ENCODE data around the gene TAS1R2. TPM values are rescaled to one million over a fixed set of nuclear protein-coding genes. Genes with fewer than 3 reads are reported as not detected.
A peak's percentile ranks its signal among the peaks of the same experiment; 100 is the strongest.

The TAS1R2 gene
- total RNA-seq, 1 donor from 2014 or later, result not detected

DNA sequence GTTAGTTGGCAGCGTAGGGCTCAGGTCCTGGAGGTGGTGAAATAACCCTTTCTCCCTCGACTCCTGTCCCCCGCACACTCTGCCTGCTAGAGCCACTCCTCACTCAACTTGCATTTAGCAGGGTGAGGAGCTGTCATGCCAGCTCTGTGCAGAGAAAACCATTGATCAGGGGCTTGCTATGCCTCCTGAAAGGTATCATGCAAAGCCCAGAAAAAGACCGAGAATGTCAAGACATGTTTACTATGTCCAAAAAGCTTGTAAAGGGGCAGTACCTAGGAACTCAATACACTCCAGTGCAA is 24.9 kb upstream of the TAS1R2 start:
- no peak for DNase-seq (ENCODE audit: low read depth)

DNA sequence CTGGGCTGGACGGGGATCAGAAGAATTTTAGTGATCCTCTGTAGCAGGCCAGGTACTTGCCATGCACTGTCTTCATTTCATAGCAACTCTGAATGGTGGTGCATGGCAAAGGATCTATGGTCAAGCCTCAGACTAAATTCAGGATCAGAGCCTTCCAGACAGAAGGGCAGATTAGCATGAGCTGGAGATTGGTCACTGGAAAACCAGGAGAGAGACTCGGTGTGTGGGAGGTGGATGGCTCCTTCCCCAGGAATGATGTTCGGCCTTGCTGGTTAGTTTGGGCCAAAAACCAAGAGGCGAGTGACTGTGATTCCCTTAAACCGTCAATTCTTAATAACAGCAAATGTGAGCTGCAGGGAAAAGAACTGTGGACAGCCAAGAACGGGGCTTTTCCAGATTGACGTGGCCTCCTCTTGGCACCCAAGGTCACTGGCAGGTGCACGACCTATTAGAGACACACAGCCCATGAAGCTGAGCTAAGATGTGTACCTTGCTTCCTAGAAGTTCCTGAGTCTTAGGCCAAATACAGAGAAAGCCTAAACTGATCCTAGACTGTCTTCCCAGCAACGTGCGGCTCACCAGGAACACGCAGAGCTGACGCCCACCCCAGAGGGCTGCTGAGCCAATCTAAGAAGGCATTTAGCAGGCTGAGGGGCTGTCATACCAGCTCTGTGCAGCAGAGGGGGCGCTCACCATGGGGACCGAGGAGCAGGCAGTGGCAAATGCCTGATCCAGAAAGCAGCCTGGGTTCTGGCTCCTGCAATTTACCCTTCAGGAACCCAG is 24.4 kb upstream of the TAS1R2 start:
- DNase-seq (ENCODE audit: low read depth), result peak; percentile 57

DNA sequence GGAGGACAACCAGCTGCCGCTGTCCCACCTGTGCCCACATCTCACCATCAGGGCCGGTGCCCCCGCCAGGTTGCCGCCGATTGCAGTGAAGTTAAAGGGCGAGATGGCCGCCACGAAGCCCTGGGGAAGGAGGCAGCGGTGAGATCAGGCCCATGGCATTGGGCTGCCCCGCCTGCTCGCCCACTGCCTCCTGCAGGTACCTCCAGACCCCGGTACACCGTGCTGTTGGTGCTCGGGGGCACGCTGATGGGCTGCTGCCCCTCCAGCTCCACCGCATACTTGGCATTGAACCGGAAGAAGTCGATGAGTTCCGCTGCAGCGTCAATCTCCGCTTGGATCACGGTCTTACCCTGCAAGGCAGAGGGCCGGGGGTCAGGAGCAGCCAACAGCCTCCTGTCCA is 23.6 kb upstream of the TAS1R2 start:
- DNase-seq (ENCODE audit: low read depth), result no peak

DNA sequence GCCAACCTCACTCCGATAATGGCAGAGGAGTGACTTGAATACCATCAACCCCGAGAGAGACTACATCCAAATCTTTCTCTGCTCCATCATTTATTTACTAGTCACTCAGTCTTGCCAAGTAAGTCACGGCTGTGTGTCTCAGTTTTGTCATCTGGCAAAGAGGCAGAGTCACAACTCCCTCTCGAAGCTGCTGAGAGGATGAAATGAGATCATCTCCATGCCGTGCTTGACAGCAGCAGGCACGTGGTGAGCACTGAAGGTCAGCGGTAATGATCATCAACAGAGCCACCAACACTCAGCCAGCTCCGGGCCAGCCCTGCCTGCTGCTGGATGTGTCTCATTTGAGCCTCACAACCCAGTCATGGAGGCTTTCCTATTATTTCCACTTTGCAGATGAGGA is 23.0 kb upstream of the TAS1R2 start:
- peak; percentile 41 for DNase-seq (ENCODE audit: low read depth)

DNA sequence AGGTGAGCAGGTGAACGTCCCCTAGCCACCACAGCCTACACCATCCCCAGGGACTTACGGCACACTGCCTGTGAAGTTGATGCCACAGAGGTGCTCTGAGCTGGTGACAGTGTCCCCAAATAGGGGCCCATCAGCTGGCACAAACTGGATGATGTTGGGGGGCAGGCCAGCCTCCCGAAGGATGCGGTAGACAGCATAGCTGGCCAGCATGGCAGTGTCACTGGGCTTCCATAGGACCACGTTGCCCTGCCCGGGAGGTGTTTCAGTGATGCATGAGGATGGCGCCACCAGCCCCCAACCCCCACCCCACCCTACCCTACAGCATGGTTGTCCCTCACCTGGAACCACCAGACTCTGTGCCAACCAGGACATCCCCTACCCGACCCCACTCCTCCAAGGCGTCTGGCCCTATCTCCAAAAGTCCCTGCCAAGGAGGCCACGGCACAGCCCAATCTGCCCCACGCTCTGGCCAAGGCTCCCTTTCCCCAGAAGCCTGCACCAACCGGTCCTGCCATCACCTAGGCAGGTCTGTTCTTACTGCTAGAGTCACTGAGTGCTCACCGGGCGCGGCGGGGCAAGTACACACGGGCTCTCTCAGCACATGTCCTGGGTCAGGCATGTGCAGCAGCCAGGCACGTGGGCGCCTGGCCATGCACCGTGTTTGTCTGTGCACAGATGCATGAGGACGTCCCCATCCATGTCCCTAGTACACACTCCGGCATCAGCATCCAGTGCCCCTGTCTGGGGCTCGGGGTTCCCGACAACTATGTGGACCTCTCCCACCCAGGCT is 22.4 kb upstream of the TAS1R2 start:
- no peak for DNase-seq (ENCODE audit: low read depth)

DNA sequence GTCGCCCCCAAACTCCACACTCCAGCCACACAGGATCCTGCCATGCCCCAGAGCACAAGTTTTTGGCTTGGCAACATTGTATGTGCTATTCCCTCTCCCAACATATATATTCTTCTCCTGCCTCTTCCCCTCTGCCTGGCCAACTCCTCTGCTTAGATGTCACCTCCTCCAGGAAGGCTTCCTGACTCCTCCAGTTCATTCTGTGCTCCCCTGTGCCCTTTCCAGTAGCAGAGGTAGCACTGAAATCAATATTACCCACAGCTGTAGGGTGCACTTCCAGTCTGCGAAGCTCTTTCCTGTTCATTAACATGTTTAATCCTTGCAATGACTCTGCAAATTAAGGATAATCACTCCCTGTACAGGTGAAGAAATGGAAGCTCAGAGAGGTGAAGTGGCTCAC is 21.7 kb upstream of the TAS1R2 start:
- no peak for DNase-seq (ENCODE audit: low read depth)

DNA sequence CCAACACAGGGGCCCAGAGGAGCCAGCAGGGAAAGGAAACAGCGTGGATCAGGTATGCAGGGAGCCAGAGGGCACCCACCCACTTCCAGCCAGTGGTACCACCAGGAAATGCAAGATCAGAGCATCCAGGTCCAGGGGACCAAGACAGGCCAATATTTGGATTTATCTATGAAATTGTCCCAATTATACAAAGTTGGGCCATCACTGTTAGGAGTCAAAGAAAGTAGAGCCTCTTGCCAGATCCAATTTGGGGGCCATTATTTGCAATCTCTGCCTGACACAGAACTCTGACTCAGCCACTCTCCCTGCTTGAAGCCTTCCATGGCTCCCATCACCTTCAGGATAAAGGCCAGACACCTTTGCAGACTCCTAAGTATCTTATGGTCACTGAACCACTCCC is 21.1 kb upstream of the TAS1R2 start:
- DNase-seq (ENCODE audit: low read depth), result no peak

DNA sequence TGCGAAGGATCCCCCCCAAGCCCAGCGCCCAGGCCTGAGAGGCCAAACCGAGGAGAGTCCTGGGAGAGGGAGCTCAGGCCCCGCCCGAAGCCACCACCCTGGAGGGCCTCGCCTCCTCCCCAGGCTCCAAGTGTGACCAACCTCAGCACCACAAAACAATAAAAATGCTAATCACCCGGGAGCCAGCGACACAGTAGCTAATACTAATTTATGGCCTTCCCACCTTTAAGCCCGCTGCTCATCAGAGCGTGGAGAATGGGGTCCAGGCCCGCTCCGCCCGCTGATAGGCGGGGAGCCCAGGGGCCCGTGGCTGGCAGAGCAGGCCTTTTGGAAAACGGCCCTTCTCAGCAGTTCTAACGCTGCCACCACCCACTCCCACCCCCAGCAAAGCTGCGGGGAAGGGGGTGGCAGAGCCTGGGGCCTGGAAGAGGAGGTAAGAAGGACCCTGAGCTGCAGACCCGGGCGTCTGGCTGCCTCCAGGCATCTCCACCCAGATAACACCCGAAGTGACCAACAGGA is 20.4 kb upstream of the TAS1R2 start:
- DNase-seq (ENCODE audit: low read depth), result peak; percentile 61

DNA sequence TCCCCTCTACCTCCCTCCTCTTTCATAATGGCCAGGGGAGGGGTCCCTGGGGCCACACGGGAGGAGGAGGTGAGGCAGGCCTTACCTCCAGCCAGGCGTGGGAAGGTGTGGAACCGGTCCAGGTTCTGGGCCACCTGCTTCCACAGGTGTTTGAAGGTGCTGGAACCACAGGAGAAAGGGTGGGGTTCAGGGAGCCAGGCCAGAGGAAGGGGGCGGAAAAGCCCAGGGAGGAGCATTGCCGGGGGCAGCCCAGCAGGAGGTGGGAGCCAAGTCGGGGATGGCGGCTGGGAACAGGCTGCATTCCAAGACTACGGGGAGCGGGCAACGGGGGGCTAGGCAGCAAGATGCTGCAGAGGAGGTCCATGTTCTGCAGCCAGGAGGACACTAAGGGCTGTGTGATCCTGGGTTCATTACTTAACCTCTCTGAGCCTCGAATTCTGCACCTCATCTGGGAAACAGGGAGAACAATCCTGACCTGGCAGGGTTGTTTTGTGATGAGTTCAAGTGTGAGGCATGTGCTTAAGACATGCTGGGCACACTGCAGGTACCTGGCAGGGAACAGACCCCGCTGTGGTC is 19.8 kb upstream of the TAS1R2 start:
- DNase-seq (ENCODE audit: low read depth), result no peak

DNA sequence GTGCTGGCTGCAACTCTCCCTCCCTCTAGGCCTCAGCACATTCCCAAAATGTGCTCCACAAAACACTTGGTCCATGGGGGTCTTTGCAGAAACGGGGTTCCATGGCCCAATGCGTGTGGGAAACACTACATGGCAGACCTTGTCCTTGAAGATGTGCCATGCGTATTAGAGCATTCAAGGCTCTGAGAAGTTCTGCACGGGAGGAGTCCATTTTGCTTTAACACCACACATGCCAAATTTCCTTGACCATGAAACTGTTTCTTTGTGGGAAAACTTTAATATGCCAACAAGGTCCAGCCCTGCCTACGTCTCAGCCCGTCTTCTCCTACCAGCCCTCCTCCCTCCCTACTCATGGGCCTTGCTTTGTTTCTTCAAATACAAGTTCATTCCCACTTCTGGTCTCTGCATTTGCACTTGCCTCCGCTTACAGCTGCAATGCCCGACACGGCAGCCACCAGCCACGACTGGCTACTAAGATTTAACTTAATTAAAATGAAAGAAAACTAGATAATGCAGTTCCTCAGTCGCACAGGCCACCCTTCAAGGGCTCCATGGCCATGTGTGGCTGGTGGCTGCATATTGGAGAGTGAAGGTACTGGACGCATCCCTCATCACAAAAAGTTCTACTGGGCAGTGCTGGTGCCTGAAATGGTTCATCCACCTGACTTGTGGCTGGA is 19.2 kb upstream of the TAS1R2 start:
- DNase-seq (ENCODE audit: low read depth), result no peak

DNA sequence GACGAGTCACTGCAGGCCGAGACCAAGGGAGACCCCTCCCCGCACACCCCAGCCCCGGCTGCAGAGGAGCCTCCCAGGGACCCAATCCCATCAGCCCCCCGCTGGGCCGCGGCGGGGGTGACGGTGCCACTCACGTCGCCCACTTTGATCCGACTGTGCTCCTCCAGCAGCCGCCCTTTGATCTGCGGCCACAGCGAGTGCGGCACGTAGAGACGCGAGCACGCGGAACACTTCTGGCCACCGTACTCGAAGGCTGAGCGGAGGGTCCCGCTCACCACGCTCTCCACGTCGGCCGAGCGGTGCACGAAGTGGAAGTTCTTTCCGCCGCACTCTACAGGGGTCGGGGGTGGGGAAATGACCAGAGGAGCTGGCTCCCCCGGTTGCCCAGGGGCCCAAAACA is 17.8 kb upstream of the TAS1R2 start:
- no peak for DNase-seq (ENCODE audit: low read depth)

DNA sequence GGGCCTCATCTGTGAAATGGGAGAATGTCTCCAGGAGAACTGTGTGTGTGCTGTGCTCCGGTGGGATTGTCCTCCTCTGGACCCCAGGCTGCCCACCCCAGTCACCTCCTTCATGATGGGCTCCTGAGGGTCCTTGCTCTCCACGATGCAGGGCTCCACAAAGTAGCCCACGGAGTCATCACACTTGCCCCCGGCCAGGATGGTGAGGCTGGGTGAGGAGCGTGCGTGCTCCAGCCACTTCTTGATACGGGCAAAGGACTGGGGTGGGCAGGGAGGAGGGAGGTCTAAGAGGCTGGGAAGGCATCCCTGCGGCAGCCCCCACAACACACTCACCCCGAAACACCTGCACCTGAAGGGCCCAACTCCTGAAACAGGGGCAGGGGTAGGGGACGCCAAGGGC is 16.8 kb upstream of the TAS1R2 start:
- DNase-seq (ENCODE audit: low read depth), result no peak

DNA sequence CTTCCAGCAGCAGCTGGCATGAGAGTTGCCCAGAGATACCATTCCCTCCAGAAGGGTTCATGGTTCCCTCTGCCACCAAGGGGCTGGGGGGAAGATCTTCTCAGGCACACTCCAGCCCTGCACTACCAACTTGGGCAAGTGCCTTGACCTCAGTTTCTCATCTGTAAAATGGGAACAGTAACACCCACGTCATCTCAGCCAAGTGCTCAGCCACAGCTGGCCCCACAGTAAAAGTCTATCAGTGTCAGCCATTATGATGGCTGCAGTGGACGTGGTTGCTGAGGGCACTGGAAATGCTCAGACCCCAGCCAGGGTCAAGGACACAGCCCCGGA is 16.3 kb upstream of the TAS1R2 start:
- no peak for DNase-seq (ENCODE audit: low read depth)

DNA sequence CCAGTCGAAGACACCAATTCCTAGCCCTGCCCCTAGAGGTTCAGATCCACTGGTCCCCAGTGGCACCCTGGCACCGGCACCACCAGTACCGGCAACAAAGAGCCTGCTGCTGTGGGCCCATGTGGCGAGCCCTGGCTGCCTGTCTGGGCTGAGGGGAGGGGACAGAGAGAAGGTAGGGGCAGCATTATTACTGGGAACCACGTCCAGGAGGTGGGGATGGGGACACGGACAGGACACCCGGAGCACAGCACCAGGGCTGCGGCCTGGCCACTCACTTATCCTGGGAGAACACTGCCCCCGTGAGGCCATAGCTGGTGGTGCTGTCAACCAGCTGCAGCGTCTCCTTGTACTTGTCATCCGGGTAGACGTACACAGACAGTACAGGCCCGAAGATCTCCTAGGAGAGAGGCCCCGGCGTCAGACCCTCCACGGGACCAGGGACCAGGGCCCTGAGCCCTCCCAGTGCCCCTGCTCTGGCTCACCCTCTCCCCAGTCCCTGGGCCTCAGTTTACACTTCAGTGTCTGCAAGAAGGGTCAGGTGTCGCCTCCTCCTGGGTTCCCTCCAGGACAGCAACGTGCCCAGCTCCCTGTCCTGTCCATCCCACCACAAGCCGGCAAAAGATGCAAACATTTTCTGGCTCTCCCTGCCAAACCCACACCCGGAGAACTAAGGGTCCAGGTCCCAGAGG is 15.8 kb upstream of the TAS1R2 start:
- peak; percentile 69 for DNase-seq (ENCODE audit: low read depth)

DNA sequence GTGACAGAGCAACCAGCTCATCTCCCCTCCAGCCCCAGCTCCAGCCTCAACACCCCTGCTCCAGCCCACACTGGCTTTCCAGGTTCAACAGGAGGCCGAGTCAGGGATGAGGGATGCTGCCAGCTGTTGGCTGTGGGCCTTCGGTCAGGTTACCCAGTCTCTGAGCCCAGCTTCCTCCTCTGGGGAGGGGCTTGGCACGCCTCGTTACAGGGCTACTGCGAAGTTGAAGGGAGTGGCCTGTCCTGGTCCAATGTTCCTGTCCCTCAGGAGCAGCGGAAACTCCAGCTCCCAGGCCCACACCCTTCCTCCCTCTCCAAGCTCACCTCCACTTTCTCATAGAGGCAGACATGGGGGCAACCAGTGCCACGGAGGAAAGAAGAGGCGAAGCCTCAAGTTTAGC is 15.1 kb upstream of the TAS1R2 start:
- DNase-seq (ENCODE audit: low read depth), result no peak

DNA sequence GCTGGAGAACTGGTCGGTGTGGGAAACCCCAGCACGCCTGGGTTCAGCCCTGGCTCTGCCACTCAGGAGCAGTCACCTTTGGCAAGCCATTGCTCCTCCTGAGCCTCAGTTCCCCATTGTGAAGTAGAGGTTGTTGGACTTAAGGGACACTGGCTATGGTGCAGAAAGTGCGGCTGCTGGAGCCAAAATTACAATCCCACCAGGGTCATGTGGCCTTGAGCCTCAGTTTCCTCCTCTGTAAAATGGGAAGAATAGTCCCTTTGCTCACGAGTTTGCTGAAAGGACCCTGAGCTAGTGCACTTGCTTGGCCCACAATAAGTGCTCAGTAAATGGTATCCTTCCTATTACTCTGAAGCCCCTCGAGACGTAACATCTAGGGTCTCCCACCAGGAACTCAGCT is 14.6 kb upstream of the TAS1R2 start:
- no peak for DNase-seq (ENCODE audit: low read depth)

DNA sequence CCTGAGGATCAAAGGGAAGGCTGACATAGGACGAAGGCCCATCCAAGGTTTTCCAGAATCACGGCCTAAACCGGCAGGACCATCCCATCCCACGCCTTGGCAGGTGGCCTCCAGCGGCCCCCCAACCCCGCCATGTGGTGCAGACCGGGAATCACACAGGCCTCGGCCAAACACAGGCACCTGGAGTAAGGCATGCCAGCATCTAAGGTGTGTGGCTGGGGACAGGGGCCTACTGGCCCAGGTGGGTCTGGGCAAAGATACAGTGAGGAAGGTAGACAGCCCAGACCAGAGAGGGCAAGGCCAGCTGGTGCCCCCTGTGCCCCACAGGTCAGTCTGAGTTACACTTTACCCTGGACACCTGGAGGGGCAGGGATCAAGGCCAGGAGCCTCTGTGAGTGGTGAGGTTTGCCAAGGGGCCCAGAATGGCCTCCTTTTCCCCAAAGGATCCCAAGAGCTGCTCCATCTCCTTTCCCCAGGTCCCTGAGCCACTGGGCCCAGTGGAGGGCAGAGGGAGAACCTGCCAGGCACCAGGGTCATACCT is 12.7 kb upstream of the TAS1R2 start:
- DNase-seq (ENCODE audit: low read depth), result no peak

DNA sequence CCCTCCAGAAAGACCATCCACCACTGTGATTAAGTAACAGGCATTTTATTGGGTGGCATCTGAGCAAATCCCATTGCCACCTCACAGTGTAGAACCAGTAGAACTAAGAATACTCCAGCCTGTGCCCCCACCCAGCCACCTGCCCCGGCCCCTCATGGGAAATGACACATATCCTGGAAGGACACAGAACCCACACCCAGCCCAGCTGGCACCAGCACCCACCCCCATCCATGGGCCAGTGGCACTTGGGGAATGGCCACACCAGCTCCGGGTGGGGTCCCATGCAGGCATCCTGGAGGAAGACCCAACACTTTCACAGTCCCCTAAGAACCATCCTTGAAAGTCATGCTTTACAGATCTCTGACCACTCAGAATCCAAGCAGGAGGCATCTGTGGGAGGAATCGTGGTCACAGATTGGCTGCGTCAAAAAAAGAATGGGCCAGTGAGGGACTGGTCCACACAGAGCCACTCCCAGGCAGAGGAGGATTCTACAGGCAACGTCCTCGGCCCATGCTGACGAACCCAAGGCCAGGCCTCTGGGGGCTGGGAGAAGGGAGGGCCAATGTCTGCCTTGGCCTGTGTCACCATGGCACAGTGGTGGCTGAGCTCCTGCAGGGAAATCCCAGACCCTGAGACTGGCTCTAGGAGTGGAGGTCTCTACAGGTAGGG is 12.1 kb upstream of the TAS1R2 start:
- DNase-seq (ENCODE audit: low read depth), result no peak

DNA sequence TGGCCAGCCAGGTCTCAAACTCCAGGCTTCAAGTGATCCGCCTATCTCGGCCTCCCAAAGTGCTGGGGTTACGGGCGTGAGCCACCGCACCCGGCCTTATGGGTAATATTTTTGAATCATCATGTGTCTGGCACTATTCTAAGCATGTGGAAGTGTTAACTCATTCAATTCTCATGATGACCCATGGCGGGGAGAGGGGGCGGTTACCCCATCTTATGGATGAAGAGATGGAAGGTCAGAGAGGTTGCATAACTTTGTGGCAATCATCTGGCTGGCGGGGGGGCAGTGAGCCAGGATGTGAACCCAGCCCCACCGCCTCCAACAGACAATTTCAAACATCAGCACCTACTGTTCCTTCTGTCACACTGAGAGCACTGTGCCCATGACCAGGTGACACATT is 11.5 kb upstream of the TAS1R2 start:
- no peak for DNase-seq (ENCODE audit: low read depth)

DNA sequence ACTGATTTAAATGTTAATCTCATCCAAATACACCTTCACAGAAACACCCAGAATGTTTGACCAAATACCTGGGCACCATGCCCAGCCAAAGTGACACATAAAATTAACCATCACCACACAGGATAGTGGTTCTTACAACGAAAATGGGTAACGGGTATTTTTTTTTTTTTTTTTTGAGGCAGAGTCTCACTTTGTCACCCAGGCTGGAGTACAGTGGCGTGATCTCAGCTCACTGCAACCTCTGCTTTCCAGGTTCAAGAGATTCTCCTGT is 11.1 kb upstream of the TAS1R2 start:
- peak; percentile 25 for DNase-seq (ENCODE audit: low read depth)

DNA sequence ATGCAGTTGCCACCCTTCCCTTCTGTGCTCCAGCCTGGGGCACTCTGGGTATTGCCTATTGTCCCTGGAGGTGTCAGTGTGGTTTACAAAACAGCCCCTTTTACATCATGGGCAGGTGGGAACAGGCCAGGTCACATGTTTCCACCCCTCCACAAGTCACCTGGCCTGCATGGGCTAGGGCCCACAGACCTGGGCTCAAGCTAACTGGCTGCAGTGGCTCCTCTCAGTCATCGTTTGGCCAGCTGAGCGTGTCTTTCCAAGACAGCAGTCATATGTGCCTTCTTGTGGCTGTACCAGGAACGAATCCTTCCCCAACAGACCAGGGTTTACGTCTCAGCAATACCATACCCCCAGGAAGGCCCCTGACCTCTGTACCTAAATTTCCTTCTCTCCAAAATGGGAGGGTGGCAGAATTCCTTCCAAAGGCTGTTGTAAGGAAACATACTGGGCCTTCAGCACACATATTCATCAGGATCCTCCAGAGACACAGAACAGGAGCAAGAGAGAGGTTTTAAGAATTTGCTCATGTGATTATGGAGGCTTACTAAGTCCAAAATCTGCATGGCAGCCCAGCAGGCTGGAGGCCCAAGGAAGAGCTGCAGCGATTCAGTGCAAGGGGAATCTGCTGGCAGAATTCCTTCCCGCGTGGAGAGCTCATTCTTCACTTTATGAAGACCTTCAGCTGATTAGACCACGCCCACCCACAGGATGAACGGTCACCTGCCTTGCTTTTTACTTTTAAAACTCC is 10.6 kb upstream of the TAS1R2 start:
- DNase-seq (ENCODE audit: low read depth), result no peak

All from renal cortical epithelial cell (primary cell).